CD4-positive, alpha-beta T cell (primary cell): ENCODE results near the gene LRRIQ1. TPM values are rescaled to one million over a fixed set of nuclear protein-coding genes. Genes with fewer than 3 reads are reported as not detected.

ENCODE experiments used
- ATAC-seq: fragments of 200-7000 bp; cut with Tn5 transposase; one replicate; pipeline ENCODE4 v1.10.0; 2022; ENCODE audit warnings: mild to moderate bottlenecking; ENCODE audit not compliant: poor library complexity
- CTCF ChIA-PET: fragments of 350-600 bp; sonication (Branson Sonifier 250); formaldehyde crosslinking; loops from one replicate; lab custom pipeline; 2021; ENCODE audit warnings: antibody characterized with exemption, inconsistent platforms; lab: Charles Lee
- POLR2A ChIA-PET: fragments of 350-600 bp; sonication (Branson Sonifier 250); formaldehyde crosslinking; loops from one replicate; lab custom pipeline; 2021; ENCODE audit warnings: antibody characterized with exemption, inconsistent platforms; lab: Charles Lee
- DNase-seq, 14 experiments: peaks; one replicate each; pipeline ENCODE4 v3.0.0-alpha.2; 2013 to 2020; ENCODE audit warnings: mixed read lengths in 2 of 14
- H3K27ac ChIP-seq, 2 donors: one replicate each; pipeline versions ENCODE4 v1.5.1 to v1.7.0; 2013; ENCODE audit warnings: low read length in 2 of 2, low read depth in 1 of 2, mild to moderate bottlenecking in 1 of 2
- H3K27me3 ChIP-seq, 2 experiments: 1 replicate in 1 of 2; 2 replicates in 1 of 2; pipeline versions ENCODE4 v1.6.1 to v1.7.0; 2013; ENCODE audit warnings: low read length in 2 of 2, control low read depth in 1 of 2, mild to moderate bottlenecking in 1 of 2, moderate library complexity in 1 of 2; ENCODE audit not compliant: insufficient read depth in 2 of 2, control insufficient read depth in 1 of 2
- H3K36me3 ChIP-seq: one replicate; pipeline ENCODE4 v1.6.1; 2013; ENCODE audit warnings: low read length, control low read depth; ENCODE audit not compliant: insufficient read depth
- H3K4me1 ChIP-seq: one replicate; pipeline ENCODE4 v1.6.1; 2013; ENCODE audit warnings: low read length, control low read depth; ENCODE audit not compliant: insufficient read depth
- H3K4me3 ChIP-seq: one replicate; pipeline ENCODE4 v1.5.1; 2013; ENCODE audit warnings: mild to moderate bottlenecking, low read length, moderate library complexity
- H3K9me3 ChIP-seq, 2 experiments: 1 replicate in 1 of 2; 2 replicates in 1 of 2; pipeline versions ENCODE4 v1.6.1 to v1.7.0; 2013; ENCODE audit warnings: low read length in 2 of 2, mild to moderate bottlenecking in 2 of 2, control low read depth in 1 of 2, moderate library complexity in 1 of 2; ENCODE audit not compliant: control insufficient read depth in 1 of 2, insufficient read depth in 1 of 2
- H3K27ac Mint-ChIP-seq: one replicate; pipeline ENCODE4 v1.8.0; 2020; ENCODE audit warnings: mixed read lengths
- H3K27me3 Mint-ChIP-seq: one replicate; pipeline ENCODE4 v1.8.0; 2021; ENCODE audit warnings: mixed read lengths
- H3K36me3 Mint-ChIP-seq: one replicate; pipeline ENCODE4 v1.8.0; 2021; ENCODE audit warnings: low read depth, mixed read lengths
- H3K4me1 Mint-ChIP-seq: one replicate; pipeline ENCODE4 v1.8.0; 2021; ENCODE audit warnings: low read depth, mixed read lengths
- H3K4me3 Mint-ChIP-seq: one replicate; pipeline ENCODE4 v1.8.0; 2020; ENCODE audit warnings: mild to moderate bottlenecking, mixed read lengths
- H3K9me3 Mint-ChIP-seq: one replicate; pipeline ENCODE4 v1.8.0; 2020; ENCODE audit warnings: mixed read lengths
- CTCF ChIP-seq: fragments of 200-600 bp; IDR thresholded peaks from one replicate; pipeline ENCODE4 v1.8.0; 2022; ENCODE audit warnings: antibody characterized with exemption, mild to moderate bottlenecking
- intact Hi-C, 2 experiments: fragments of 100-400 bp; cut with DNase I in 1 of 2; cut with micrococcal nuclease in 1 of 2; formaldehyde crosslinking; loops; one replicate each; pipeline versions ENCODE4 v1.15.1 to v1.9.0; 2023 to 2025; cut with DNase I, micrococcal nuclease
- total RNA-seq, 174 experiments: library from RNA in 2 of 174; stranded (reverse) in 2 of 174; gene quantifications; one replicate each; pipeline ENCODE4 v1.2.3 and lab custom pipeline; 2021 to 2026

The LRRIQ1 gene
- total RNA-seq, 2 experiments from 2014 or later, result not detected

GRCh38 chr12:85253853-85254252 is 217.7 kb downstream of the LRRIQ1 start:
- Histone ChIP-seq H3K9me3 (no peaks in the 10 kb centered on the region), H3K27me3 (no peaks in the 10 kb centered on the region), H3K36me3 (no peaks in the 10 kb centered on the region), H3K4me1 (no peaks in the 10 kb centered on the region), H3K27ac (no peak overlapping the region), H3K4me3 (no peak overlapping the region)
- Mint-ChIP-seq H3K4me1 (no peaks in the 10 kb centered on the region), H3K36me3 (no peaks in the 10 kb centered on the region), H3K27ac (no peak overlapping the region), H3K9me3 (no peaks in the 10 kb centered on the region), H3K4me3 (no peak overlapping the region), H3K27me3 (no peaks in the 10 kb centered on the region)
- ATAC-seq, result no peak
- no peak for DNase-seq
- ChIA-PET CTCF (no interaction called here), POLR2A (no interaction called here)
- intact Hi-C loops, result loop anchor here in 1 of 2 experiments (5.0 kb wide), 1 partner anchor 948 kb away; no protein-coding TSS in a partner anchor
- TF ChIP-seq CTCF, result no peak

- Histone ChIP-seq H3K27ac (no peak overlapping the region), H3K4me3 (no peak overlapping the region), H3K27me3 (no peaks in the 10 kb centered on the region), H3K36me3 (no peaks in the 10 kb centered on the region), H3K9me3 (no peaks in the 10 kb centered on the region), H3K4me1 (no peaks in the 10 kb centered on the region)
- Mint-ChIP-seq H3K4me1 (no peaks in the 10 kb centered on the region), H3K9me3 (no peaks in the 10 kb centered on the region), H3K4me3 (no peak overlapping the region), H3K36me3 (no peaks in the 10 kb centered on the region), H3K27me3 (no peaks in the 10 kb centered on the region), H3K27ac (no peak overlapping the region)
- POLR2A ChIA-PET, result no interaction called here
- CTCF ChIA-PET, result no interaction called here
- no peak for TF ChIP-seq CTCF
- intact Hi-C loops, result no loop called here
- ATAC-seq, result no peak
- no peak for DNase-seq
These were observed 221.5 kb downstream of the LRRIQ1 start for GRCh38 chr12:85257671-85258070.

GRCh38 chr12:85260447-85260846 is 224.3 kb downstream of the LRRIQ1 start:
- no peak for DNase-seq
- Histone ChIP-seq H3K9me3 (no peaks in the 10 kb centered on the region), H3K36me3 (no peaks in the 10 kb centered on the region), H3K4me3 (no peak overlapping the region), H3K4me1 (no peaks in the 10 kb centered on the region), H3K27ac (no peak overlapping the region), H3K27me3 (no peaks in the 10 kb centered on the region)
- Mint-ChIP-seq H3K36me3 (no peaks in the 10 kb centered on the region), H3K4me3 (no peak overlapping the region), H3K27me3 (no peaks in the 10 kb centered on the region), H3K4me1 (no peaks in the 10 kb centered on the region), H3K9me3 (no peaks in the 10 kb centered on the region), H3K27ac (no peak overlapping the region)
- no peak for TF ChIP-seq CTCF
- intact Hi-C loops, result no loop called here
- CTCF ChIA-PET, result no interaction called here
- no peak for ATAC-seq
- POLR2A ChIA-PET, result no interaction called here
